Lower leg skin (tissue), 3 donors: ENCODE data around the gene BCL2L13.

Source experiments
- CTCF ChIP-seq, 3 donors: fragments of 450-650 bp; IDR thresholded peaks; one replicate each; pipeline ENCODE4 v1.5.1; 2016; ENCODE audit warnings: antibody characterized with exemption in 3 of 3, mild to moderate bottlenecking in 3 of 3, moderate library complexity in 2 of 3
- POLR2A ChIP-seq, 2 donors: fragments of 450-650 bp; IDR thresholded peaks; one replicate each; pipeline ENCODE4 v1.6.1; 2016 to 2017; ENCODE audit warnings: antibody characterized with exemption in 2 of 2, mild to moderate bottlenecking in 1 of 2, moderate library complexity in 1 of 2

- TF ChIP-seq CTCF (IDR thresholded peaks at IDR 0.05): no peak
- no peak for TF ChIP-seq POLR2A (IDR thresholded peaks at IDR 0.05)
Observed at GRCh38 chr22:17592201-17592600, 46.4 kb upstream of the BCL2L13 start.
